ENCODE results near the gene ALB. TPM values are rescaled to one million over a fixed set of nuclear protein-coding genes. Genes with fewer than 3 reads are reported as not detected.
A peak's percentile ranks its signal among the peaks of the same experiment; 100 is the strongest.

The ALB gene
- total RNA-seq, 1 donor from 2014 or later: 0.09 TPM

- Histone ChIP-seq H3K9ac (no peak overlapping the region), H4K20me1 (ENCODE audit: low read depth) (no peaks in the 10 kb centered on the region), H3K36me3 (no peaks in the 10 kb centered on the region), H3K27me3 (no peaks in the 10 kb centered on the region), H3K4me1 (no peaks in the 10 kb centered on the region), H3K79me2 (ENCODE audit: low read depth) (no peaks in the 10 kb centered on the region), H3K4me3 (no peak overlapping the region), H3K27ac (no peak overlapping the region), H3K9me3 (ENCODE audit: low read depth) (no peaks in the 10 kb centered on the region), H2AFZ (replicated peaks) (no peak overlapping the region), H3K4me2 (no peak overlapping the region), H3F3A (ENCODE audit: low read depth) (no peaks in the 10 kb centered on the region)
- Mint-ChIP-seq H3K27ac (no peak overlapping the region), H3K36me3 (no peaks in the 10 kb centered on the region), H3K9me3 (no peaks in the 10 kb centered on the region), H3K27me3 (ENCODE audit: insufficient read depth, low read depth) (peaks cover 2% of the 10 kb centered on the region), H3K4me1 (peaks cover 4% of the 10 kb centered on the region), H3K4me3 (no peak overlapping the region)
- DNase-seq (ENCODE audit: low spot score): no peak
- TF ChIP-seq EZH2phosphoT487 (IDR thresholded peaks at IDR 0.05) (no peak), CTCF (IDR thresholded peaks at IDR 0.05) (no peak), EZH2 (IDR thresholded peaks at IDR 0.05) (no peak)
These were observed 38.2 kb downstream of the ALB start for GRCh38 chr4:73442275-73442674.

GRCh38 chr4:73443224-73443623, 39.1 kb downstream of the ALB start:
- Histone ChIP-seq H2AFZ (replicated peaks) (no peak overlapping the region), H3K4me1 (no peaks in the 10 kb centered on the region), H3K9me3 (ENCODE audit: low read depth) (no peaks in the 10 kb centered on the region), H3K4me3 (no peak overlapping the region), H3F3A (ENCODE audit: low read depth) (no peaks in the 10 kb centered on the region), H4K20me1 (ENCODE audit: low read depth) (no peaks in the 10 kb centered on the region), H3K36me3 (no peaks in the 10 kb centered on the region), H3K27me3 (no peaks in the 10 kb centered on the region), H3K79me2 (ENCODE audit: low read depth) (no peaks in the 10 kb centered on the region), H3K4me2 (no peak overlapping the region), H3K9ac (no peak overlapping the region), H3K27ac (no peak overlapping the region)
- peaks cover 4% of the 10 kb centered on the region for H3K4me1 Mint-ChIP-seq
- H3K27me3 Mint-ChIP-seq (ENCODE audit: insufficient read depth, low read depth): peaks cover 2% of the 10 kb centered on the region
- no peak overlapping the region for H3K4me3 Mint-ChIP-seq
- H3K27ac Mint-ChIP-seq: no peak overlapping the region
- no peaks in the 10 kb centered on the region for H3K9me3 Mint-ChIP-seq
- no peaks in the 10 kb centered on the region for H3K36me3 Mint-ChIP-seq
- no peak for TF ChIP-seq CTCF (IDR thresholded peaks at IDR 0.05)
- no peak for DNase-seq (ENCODE audit: low spot score)

- Mint-ChIP-seq H3K27ac (no peak overlapping the region), H3K4me3 (no peak overlapping the region)
- H2AFZ ChIP-seq (replicated peaks): peak overlapping the region; percentile 9
These were observed 41.6 kb downstream of the ALB start for GRCh38 chr4:73445383-73446335.

More at GRCh38 chr4:73445383-73446335, 41.6 kb downstream of the ALB start:
- Histone ChIP-seq H3K36me3 (no peaks in the 10 kb centered on the region), H3K79me2 (ENCODE audit: low read depth) (no peaks in the 10 kb centered on the region), H4K20me1 (ENCODE audit: low read depth) (no peaks in the 10 kb centered on the region), H3K9ac (no peak overlapping the region), H3K4me1 (peaks cover 5% of the 10 kb centered on the region), H3K4me2 (no peak overlapping the region), H3K4me3 (no peak overlapping the region), H3F3A (ENCODE audit: low read depth) (no peaks in the 10 kb centered on the region), H3K27ac (no peak overlapping the region), H3K9me3 (ENCODE audit: low read depth) (no peaks in the 10 kb centered on the region), H3K27me3 (no peaks in the 10 kb centered on the region)
- peaks cover 4% of the 10 kb centered on the region for H3K27me3 Mint-ChIP-seq (ENCODE audit: insufficient read depth, low read depth)
- no peaks in the 10 kb centered on the region for H3K9me3 Mint-ChIP-seq
- no peaks in the 10 kb centered on the region for H3K36me3 Mint-ChIP-seq
- no peak for TF ChIP-seq EZH2phosphoT487 (IDR thresholded peaks at IDR 0.05)
- no peak for TF ChIP-seq CTCF (IDR thresholded peaks at IDR 0.05)
- no peak for TF ChIP-seq EZH2 (IDR thresholded peaks at IDR 0.05)
- peaks cover 13% of the 10 kb centered on the region for H3K4me1 Mint-ChIP-seq
- DNase-seq (ENCODE audit: low spot score): no peak

Measured in neural progenitor cell (in vitro differentiated cells).